Measurements from ENCODE around the gene C17orf100.

The C17orf100 gene

GRCh38 chr17:6695051-6695450, 43.5 kb downstream of the C17orf100 start:
- DNase-seq = no peak

- no peak for DNase-seq
Measured at GRCh38 chr17:6695565-6695964, 44.0 kb downstream of the C17orf100 start.

- DNase-seq = no peak
Measured at GRCh38 chr17:6696906-6697305, 45.3 kb downstream of the C17orf100 start.

GRCh38 chr17:6698004-6698403, 46.4 kb downstream of the C17orf100 start:
- DNase-seq = no peak

DNA sequence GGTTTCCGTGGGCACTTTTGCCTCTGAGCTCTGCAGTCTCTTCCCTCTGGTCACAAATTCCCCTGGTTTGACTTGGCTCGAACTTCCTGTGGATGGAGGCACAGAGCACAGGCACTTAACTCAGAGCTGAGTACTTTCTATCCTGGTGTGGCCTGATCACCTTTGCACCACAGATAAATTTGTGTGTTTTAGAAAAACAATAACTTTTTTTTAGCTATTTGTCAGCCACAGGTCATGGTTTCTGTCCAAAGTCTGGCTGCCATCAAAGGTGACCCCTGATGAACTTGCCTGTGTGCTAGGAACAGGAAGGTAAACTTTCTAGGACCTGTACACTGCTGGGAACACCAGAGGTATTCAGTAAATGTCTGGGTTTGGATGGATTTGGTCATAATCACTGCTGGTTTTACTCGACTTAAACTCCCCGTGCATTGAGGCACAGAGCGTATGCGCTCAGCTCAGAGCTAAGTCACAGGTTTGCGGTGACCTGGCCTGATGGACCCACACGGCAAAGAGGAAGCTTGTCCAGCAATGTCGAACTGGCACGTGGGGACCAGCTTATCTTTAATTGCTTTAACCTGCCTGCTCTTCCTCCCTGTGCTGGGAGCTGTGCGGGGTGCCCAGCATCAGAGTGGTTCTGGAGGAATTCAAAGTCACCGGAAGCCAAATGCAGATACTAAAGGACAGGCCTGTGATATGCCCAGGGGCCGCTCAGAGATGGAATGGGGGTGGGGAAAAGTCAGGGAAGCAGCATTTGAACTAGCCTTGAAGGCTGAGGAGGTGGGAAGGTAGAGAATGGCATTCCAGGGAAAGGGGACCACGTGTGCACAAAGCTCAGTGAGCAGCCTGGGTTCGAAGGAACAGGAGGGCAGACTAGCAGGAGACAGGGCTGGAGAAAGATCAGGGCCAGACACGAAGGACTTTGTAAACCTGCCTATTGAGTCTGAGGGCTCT, 48.7 kb downstream of the C17orf100 start:
- no peak for DNase-seq

GRCh38 chr17:6700948-6701307, 49.4 kb downstream of the C17orf100 start:
- no peak for DNase-seq

DNA sequence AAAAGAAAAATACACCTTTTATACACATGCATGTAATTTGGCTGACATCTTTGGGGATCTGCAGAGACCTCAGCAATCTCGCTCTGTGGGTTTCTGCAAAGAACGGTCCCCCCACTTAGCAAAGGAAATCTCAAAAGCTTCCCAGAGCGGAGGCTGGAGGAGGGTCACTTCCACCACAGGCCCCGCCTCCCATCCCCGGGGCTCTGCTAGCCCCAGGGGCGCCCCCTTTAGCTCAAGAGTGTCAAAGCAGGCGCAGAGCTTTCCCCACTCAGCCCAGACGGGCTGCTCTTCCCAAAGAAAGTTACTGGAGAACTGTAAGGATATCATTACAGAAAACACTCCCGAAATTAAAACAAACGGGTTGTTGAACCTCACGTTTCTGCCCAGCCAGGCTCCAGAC, 50.2 kb downstream of the C17orf100 start:
- no peak for DNase-seq

- DNase-seq = no peak
Measured at GRCh38 chr17:6702567-6703215, 51.1 kb downstream of the C17orf100 start.
